Epithelial cell of esophagus (primary cell): ENCODE measurements around the gene KLHL40.

Source experiments
- DNase-seq: peaks from one replicate; pipeline ENCODE4 v3.0.0; 2010; ENCODE audit warnings: low read depth
- H3K4me3 ChIP-seq: 2 replicates; pipeline ENCODE4 v1.5.1; 2011; ENCODE audit warnings: mild to moderate bottlenecking, low read length, control low read depth
- TF ChIP-seq, protein P1 (sequence below): IDR thresholded peaks from 2 replicates; pipeline ENCODE4 v1.5.1; 2011; ENCODE audit warnings: low read depth, mild to moderate bottlenecking, low read length, control low read depth, inconsistent platforms; ENCODE audit not compliant: insufficient read depth; ENCODE audit errors: missing control alignments

Gene KLHL40

GRCh38 chr3:42690766-42691680 lies 5.7 kb downstream of the KLHL40 start:
- TF ChIP-seq, protein P1, sequence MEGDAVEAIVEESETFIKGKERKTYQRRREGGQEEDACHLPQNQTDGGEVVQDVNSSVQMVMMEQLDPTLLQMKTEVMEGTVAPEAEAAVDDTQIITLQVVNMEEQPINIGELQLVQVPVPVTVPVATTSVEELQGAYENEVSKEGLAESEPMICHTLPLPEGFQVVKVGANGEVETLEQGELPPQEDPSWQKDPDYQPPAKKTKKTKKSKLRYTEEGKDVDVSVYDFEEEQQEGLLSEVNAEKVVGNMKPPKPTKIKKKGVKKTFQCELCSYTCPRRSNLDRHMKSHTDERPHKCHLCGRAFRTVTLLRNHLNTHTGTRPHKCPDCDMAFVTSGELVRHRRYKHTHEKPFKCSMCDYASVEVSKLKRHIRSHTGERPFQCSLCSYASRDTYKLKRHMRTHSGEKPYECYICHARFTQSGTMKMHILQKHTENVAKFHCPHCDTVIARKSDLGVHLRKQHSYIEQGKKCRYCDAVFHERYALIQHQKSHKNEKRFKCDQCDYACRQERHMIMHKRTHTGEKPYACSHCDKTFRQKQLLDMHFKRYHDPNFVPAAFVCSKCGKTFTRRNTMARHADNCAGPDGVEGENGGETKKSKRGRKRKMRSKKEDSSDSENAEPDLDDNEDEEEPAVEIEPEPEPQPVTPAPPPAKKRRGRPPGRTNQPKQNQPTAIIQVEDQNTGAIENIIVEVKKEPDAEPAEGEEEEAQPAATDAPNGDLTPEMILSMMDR = no peak
- H3K4me3 ChIP-seq = no peak overlapping the region
- DNase-seq = peak; percentile 17

DNA sequence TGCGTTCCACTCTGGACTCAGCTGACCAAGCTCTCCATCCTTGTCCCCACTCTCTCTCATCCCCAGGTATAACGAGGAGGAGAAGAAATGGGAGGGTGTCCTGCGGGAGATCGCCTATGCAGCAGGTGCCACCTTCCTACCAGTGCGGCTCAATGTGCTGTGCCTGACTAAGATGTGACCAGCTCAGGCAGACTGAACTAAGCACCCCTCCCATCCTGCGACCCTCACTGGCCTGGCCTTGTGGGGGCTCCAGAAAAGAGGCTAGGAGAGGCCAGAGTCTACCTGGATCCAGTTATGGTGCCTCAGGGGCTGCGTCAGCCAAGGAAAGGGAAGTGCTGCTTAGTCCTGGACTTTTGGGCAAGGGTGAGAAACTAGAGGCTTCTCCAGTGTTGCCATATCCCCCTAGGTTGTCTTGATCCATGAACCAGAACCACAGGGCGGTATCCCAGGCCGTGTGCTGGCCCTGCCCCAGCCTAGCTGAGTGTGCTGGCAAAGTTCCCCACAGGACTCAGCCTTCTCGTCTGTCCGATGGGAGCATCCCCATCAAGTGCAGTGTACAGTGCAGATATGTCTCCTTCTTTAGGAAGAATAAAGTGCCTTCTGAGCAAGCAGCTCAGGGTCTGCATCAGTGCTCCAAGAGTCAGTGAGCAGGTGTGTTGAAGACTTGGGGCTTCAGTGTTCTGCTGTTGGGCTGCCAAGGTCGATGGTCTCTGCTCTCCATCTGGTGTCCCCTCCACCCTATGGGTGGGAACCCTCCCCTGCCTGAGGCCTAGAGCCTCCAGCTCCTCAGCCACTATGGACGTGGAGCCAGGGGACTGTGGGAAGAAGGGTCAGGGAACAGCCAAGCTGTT lies 6.7 kb downstream of the KLHL40 start:
- DNase-seq = no peak
- no peak overlapping the region for H3K4me3 ChIP-seq

DNA sequence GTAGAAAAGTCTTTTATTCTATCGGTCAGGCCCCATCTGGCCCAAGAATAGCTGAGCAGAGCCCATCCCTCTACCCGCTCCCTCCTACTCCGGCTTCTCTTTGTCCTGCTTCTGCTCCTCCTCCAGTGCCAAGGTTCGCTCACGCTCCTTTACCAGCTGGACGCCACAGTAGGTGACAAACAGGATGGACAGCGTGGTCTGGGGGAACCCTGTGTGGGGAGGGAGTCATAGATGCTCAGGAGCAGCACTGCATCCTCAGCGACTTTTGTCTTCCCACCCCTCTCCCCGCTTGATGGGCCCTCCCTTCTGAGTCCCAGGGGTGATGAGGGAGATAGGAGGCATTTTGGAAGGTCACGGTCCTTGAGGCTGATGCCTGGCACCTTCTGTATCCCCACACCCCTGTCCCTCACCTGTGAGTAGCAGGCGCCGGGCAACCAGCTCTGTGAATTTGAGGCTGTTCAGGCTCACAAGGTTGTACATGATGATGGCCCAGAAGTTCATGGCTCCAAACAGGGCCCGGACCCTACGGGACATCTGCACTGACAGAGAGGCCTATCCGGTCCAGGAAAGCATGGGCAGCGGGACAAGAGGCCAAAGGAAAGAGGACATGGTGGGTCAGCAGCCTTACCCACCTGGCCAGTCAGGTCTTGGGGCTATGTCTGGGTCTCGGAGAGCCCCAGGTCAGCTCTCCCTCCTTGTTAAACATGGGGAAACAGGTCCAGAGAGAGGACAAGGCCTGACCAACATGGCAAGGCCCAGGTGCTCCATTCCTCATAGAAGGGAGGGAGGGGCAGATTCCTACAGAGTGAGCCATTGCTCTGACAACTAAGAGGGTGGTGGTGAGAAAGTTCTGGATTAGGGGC lies 7.6 kb downstream of the KLHL40 start:
- peak; percentile 52 for DNase-seq
- TF ChIP-seq, protein P1 = no peak
- no peak overlapping the region for H3K4me3 ChIP-seq

More for the DNA sequence above, 6.7 kb downstream of the KLHL40 start:
- TF ChIP-seq, protein P1 = no peak

GRCh38 chr3:42693530-42693930 lies 8.2 kb downstream of the KLHL40 start:
- TF ChIP-seq, protein P1 = no peak
- H3K4me3 ChIP-seq = no peak overlapping the region
- DNase-seq = no peak

- TF ChIP-seq, protein P1 = no peak
- no peak for DNase-seq
- H3K4me3 ChIP-seq = no peak overlapping the region
Measured at GRCh38 chr3:42694366-42694765, 9.0 kb downstream of the KLHL40 start.
